Activated CD8-positive, alpha-beta memory T cell treated with anti-CD3 and anti-CD28 coated beads, Interleukin-2, amount 50 U/mL, for 1 hour (primary cell): ENCODE results near the gene KLLN.
"Not testable (repeated sequence)": the region's sequence is repeated elsewhere in the genome, so short reads cannot be mapped to it uniquely, and the experiment has no call there.

Experiments used
- DNase-seq: peaks from one replicate; pipeline ENCODE4 v3.0.0-alpha.2; 2020; ENCODE audit errors: extremely low read depth

KLLN gene

DNA sequence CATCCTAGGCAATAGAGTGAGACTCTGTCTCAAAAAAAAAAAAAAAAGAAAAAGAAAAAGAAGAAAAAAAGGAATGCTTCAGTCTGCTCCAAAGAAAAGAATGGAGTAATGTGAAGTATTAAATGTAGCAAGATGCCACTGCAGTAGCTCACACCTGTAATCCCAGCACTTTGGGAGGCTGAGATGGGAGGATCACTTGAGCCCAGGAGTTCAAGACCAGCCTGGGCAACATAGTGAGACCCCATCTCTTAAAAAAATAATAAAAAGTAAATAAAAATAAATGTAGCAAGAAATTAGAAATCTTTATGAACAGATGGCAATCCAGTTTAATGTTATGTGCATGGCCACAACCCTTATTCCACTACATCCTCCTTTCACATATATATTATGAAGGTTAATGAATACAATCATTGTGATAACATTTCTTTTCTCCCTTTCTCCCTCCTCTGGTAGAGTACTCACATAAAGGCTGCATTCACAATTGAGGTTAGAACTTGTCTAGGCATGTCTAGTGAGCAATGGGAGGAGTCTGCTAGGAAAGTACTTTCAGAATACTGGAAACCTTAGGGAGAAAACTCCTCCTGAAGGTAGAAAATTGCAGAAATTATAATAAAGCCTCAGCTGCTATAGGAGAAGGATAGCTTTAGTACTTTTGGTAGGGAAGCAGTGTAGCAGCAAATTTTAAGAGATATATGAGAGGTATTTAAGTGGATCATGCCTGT, 20.4 kb downstream of the KLLN start:
- DNase-seq, result no peak

DNA sequence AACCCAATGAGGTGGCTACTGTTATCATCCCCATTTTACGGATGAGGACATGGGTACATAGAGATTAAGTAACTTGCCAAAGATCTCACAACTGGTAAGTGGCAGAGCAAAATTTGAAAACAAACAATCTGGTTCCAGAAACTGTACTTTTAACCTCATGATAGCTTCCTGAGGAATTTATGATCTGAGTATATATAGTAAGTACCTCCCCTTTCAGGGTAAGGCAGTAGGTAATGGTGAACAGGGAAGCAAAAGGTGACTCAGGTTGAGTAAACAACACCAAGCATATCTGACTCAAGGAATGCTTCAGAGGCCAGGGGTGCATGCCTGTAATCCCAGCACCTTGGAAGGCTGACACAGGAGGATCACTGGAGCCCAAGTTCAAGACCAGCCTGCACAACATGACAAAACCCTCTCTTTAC, 21.1 kb downstream of the KLLN start:
- no peak for DNase-seq

DNA sequence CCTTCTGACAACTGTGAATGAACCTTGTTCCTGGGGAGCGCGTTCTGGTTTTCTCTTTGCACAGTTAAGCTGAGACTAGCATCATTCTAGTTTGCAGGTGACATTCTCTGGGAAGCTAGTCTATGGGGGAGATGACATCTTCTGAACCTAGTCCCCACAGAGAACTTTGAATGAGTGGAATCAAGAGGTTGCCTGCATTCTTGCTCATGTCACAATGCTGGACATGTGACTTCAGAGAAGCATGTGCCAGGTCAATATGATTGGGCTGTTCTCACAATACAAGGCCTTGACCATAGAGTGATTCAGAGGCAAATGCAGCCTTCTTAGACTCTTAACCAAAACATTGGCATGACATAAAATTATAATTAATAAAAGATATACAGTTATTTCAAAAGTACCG, 22.1 kb downstream of the KLLN start:
- no peak for DNase-seq

DNA sequence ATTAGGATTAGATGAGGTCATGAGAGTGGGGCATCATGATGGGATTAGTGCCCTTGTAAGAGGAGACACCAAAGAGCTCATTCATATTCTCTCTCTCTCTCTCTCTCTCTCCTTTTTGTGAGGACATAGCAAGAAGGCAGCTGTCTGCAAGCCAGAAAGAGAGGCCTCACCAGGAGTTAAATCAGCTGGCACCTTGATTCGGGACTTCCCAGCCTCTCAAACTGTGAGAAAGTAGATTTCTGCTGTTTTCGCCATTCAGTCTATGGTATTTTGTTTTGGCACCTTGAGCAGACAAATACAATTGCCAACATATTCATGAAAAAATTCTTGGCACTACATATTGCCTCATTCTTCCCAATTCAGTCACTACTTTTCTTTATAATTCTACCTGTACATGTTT, 24.7 kb downstream of the KLLN start:
- no peak for DNase-seq

DNA sequence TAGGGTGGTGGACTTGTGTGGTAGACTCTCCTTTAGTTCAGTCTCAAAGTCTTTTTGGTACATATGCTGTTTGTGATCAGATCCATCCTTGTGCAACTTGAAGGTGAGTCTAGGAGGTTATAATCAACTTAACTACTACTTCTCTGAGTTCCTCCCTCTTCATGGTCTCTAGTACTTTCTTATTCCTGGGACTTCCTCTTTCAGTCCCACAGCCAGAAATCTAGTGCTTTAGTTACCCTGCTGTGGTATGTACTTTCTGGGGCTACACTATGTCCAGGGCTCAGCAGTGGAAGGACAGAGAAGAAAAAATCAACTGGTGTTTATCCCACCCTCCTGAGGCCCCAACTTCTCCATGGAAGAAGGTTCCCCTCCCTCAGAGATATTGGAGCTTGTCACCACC, 25.9 kb downstream of the KLLN start:
- DNase-seq, result no peak

DNA sequence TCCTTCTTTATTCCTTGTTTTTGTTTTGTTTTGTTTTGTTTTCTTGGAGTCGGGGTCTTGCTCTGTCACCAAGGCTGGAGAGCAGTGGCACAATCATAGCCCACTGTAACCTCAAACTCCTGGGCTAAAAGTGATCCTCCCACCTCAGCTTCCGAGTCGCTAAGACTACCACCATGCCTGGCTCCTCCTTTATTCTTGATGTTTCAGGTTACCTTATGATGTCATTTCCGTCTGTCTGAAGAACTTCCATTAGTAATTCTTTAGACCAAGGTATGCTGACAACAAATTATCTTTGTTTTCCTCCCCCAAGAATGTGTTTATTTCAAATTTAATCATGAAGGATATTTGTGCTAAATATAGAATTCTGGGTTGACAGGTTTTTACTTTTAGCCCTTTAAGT, 27.2 kb downstream of the KLLN start:
- DNase-seq, result no peak

DNA sequence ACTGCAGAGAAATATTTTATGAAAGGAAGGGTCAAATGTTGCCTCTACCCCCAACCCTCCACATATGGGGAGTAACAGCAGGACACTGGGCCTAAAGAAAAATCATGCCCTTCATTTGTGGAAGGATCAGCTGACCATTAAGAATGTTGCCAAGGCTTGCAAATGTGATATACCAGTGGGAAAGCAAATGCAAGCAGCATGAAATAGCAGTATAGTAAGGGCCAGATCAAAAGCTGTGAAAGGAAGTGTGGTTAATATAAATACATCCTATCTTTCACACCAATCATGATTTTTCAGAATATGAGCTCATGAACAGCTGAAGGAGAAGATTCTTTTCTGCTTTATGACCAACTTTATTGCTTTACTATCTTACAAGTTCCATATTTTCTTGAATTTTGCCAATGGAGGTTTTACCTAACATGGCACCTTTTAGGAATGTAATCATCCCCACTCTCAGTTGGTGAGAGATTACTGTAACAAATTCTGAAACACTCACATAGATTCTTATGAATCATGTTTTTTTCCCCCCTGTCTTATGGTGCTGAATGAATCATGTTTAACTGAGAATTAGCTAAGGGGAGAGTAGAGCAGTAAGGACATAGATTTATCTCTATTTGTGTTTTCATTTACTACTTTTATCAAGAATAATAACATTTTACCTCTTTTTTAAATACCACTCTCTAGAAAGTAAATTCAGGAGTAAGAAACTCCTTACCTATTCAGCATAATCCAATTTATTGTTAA, 33.2 kb downstream of the KLLN start:
- DNase-seq, result no peak

DNA sequence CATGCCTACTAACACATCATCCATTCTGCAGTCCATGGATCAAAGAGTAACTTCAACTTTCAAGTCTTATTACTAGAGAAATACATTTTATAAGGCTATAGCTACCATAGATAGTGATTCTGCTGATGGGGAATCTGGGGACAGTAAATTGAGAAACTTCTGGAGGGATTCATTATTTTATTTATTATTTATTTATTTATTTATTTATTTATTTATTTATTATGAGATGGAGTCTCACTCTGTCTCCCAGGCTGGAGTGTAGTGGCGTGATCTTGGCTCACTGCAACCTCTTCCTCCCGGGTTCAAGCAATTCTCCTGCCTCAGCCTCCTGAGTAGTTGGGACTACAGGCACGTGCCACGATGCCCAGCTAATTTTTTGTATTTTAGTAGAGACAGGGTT, 34.3 kb downstream of the KLLN start:
- not testable (repeated sequence) for DNase-seq

DNA sequence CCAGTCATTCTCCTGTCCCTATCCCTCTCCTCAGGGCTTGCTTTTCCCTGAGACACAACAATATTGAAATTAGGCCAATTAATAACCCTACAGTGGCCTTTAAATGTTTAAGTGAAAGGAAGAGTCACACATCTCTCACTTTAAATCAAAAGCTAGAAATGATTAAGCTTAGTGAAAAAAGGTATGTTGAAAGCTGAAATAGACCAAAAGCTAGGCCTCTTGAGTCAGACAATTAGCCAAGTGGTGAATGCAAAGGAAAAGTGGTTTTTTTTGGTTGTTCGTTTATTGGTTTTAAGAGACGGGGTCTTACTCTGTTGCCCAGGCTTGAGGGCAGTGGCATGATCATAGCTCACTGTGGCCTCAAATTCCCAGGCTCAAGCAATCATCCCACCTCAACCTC, 35.7 kb downstream of the KLLN start:
- no peak for DNase-seq

DNA sequence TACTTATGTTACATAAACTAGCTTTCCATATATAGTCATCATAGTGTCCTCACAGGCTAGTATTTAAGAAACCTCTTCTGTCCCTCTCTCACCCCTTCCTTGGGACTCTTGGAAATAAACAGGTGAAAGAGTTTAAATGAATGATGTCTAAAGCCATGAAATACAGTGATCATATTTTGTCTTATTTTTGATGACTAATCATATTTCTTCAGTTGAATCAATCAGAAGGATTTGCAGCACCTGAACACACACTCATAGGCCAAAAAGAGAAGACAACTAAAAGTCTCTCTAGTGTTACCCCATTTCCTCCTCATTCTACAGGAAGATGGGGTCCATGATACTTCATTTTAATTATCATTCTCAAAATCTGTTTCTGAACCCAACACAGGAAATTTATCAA, 36.7 kb downstream of the KLLN start:
- DNase-seq, result no peak

DNA sequence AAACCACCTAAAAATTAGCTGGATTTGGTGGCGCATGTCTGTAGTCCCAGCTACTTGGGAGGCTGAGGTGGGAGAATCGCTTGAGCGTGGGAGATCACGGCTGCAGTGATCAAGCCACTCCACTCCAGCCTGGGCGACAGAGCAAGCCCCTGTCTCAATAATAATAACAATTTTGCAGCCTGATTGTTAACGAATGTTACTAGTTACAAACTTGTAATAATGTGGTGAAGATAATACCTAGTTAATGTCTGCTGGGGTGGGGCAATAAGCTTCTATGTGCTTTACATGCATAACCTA, 44.1 kb downstream of the KLLN start:
- no peak for DNase-seq

DNA sequence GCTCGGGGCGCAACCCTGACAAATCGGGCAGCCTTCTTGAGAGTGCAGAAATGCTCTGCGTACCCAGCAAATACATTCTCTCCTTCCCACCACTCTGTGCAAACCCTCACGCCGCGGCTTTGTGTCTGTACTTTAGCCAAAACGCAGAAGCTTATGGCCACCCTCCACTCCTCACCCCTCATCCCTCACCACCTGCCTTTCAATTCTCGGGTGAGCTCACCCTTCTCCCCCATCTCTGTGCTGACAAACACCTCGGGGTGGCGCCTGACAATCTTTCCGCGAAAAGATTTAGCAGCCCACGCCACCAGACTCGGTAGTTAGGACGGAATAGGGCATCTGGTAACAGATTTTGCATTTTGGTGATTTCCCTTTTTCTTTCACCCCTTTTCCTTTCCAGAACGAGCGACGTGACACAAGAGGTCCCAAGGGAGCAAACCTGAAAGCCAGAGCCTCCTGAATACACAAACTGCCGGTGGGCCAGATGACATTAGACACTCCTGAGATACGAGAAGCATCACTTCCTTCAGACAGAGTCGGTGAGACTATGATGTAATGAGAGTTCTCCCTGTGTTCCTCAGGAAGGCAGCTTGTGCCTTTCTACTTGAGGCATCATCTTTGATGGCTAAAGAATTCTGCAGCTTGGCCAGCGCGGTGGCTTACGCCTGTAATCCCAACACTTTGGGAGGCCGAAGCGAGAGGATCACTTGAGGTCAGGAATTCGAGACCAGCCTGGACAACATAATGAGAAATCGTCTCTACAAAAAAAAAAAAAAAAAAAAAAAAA, 44.6 kb downstream of the KLLN start:
- DNase-seq, result peak; percentile 34

DNA sequence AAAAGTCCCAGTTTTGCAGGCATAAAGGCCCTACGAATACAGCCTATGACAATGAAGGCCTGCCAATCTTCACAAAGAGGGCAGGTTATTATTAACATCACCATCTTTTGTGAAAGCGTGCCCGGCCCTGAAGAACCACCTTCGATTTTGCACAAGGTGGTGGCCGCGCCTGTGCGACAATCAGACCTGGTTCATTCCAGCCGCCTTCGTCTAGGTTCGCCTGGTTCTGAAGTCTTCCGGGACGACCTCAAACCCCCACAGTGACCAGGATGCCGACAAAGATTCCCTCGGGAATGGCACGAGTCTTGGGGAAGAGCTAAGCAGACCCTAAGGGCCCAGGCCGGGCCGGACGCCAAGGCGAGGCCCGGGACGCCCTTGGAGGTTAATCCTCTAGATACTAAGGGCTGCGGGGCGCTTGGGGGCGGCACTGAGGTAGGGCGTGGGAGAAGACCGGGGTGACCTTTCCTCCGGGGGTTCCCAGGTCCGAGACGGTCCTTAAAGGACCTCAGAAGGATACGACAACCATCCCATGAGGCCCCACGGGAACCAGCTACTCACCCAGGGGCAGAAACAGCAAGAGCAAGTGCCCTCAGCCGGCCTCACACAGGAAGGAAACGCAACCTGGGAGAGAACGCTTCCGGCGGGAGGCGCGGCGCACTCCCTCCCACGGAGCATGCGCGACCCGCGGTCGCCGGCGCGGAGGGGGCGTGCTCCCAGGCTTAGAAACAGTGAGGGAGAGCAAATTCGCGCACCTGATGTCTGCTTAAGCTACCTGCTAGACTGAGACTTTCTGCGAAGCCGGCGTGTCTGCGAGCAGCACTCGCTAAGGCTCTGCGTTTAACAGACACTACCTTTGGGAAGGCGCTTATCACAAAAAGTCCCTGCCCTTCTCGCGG, 45.5 kb downstream of the KLLN start, which contains the start of gene ATAD1:
TSS of gene ATAD1 (minus strand) at position 618 of the 896 bp plus-strand sequence. CDS start 3,627 bp downstream, outside the sequence.
- DNase-seq, result peak; percentile 59

DNA sequence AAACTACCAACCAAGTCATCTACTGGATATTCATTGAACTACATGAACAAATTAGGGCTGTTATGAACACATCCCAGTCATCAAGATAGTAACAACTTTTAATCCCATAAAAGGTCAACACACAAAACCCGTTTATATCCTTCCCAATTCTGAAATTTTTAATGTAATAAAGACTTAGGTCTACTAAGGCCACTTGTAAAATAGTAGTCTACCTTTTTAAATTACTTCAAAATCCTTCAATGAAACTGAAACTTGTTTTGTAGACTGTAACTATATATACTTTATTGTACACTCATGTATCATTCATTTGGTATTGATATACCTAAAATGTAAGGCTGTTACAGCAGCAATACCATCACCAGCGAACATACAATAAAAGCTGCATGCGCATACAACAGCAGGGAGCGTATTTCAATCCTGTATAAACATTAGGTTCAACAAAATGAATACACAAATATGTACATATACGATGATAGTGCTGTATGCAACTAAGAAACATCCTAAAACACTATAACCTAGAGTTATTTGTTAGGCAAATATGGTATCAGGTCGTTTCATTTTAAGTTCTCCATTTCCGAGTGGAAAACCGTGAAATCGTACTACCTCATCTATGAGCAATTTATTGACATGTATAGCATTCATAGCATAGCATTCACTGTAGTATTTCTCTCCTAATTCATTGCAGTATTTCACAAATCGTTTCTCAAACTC, 46.3 kb downstream of the KLLN start:
- DNase-seq, result no peak

DNA sequence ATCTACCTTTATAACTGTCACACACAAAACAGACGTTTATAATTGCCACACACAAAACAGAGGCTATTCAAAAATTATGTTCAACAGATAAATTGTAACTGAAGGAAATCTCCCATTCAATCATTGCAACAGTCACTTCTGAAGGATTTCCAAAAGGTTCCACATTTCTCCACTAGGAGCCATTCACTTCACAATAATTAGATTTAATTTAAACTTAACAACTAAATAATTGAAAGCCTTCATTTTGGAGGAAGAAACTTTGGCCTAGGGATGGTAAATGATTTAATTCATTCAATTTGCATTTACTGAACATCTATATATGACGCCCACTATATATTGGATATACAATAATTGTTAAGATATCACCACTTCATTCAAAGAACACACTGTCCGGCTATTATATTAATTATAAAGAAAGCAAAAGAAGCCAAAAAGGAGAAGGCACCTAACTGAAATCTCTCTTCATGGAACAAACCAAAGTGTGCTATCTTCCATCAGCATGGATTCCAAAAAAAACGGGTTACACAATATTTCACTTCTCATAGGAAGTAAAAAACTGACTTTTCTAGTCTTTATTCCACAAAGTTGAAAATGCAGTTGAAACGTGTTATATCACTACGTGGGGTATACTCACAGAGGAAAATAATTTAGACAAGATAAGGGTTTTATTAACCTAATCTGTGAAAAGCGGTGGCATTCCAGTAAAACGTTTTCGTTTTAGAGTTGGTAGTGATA, 47.0 kb downstream of the KLLN start:
- no peak for DNase-seq
